Stimulated activated CD8-positive, alpha-beta memory T cell treated with anti-CD3 and anti-CD28 coated beads, Interleukin-2, amount 100 ng/mL, for 1 hour (primary cell): ENCODE measurements around the gene F2R.
A peak's percentile ranks its signal among the peaks of the same experiment; 100 is the strongest.
"Not testable (repeated sequence)": the region's sequence is repeated elsewhere in the genome, so short reads cannot be mapped to it uniquely, and the experiment has no call there.

Experiments used
- DNase-seq, 2 donors: peaks; one replicate each; pipeline ENCODE4 v3.0.0-alpha.2; 2020; ENCODE audit warnings: low read depth in 2 of 2

The F2R gene

DNA sequence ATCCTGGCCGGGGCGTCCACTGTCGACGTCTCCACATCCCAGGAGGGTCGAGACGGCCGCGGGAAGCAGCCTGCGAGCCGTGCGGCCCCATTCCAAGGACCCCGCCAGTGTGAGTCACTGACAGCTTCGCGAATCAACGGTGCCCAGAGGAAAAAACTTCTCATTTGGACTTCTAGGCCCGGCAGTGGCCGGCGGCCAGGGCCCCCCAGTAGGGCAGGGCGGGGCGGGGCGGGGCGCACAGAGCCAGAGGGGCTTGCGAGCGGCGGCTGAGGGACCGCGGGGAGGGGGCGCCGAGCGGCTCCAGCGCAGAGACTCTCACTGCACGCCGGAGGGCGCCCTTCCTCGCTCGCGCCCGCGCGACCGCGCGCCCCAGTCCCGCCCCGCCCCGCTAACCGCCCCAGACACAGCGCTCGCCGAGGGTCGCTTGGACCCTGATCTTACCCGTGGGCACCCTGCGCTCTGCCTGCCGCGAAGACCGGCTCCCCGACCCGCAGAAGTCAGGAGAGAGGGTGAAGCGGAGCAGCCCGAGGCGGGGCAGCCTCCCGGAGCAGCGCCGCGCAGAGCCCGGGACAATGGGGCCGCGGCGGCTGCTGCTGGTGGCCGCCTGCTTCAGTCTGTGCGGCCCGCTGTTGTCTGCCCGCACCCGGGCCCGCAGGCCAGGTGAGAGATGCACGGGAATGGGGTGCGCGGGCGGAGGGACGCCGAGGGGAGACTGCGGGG, at the start of gene F2R:
TSS of gene F2R (plus strand) at position 391 of the 720 bp plus-strand sequence. CDS start at position 573, 182 bp downstream.
- peak in 1 of 2 donors; percentile 35 for DNase-seq

GRCh38 chr5:76667495-76667894, 48.4 kb upstream of the F2R start:
- DNase-seq, result no peak

- no peak for DNase-seq
These were observed 46.7 kb upstream of the F2R start for GRCh38 chr5:76669245-76669644.

DNA sequence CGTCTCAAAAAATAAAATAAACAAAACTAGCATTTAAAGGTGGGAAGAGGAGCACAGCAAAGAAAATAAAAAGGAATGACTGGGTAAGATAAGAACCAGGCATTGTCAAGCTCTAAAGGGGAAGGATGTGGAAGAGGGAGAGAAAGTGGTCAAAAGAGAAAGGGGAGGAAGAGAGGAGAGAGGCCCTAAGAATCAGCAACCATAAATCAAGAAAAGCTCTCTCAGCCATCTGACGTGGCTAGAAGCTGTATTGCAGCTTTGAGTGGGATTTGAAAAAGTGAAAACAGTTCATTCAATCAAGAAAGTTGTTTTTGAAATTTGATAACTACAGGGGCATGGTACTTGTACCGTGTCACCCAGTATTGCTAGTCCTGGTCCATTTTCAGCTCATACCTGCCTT, 45.4 kb upstream of the F2R start:
- DNase-seq, result no peak

DNA sequence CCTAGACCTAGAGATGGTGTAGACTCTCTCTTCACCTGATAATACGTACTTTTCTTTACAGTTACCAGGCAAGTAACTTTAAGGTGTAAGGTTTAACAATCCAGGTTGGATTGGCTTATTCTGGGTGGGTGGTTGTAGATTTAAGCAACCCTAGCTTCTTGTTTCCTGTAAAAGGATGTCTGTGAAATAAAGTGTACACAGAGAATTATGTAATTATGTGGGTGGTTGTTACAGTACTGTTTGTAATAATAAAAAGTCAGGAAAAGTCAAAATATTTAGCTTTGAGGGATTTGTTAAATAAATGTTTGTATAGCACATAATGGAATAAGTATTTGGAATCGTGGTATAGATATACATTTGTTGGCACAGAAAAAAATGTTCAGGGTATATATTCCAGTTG, 43.7 kb upstream of the F2R start:
- no peak for DNase-seq

DNA sequence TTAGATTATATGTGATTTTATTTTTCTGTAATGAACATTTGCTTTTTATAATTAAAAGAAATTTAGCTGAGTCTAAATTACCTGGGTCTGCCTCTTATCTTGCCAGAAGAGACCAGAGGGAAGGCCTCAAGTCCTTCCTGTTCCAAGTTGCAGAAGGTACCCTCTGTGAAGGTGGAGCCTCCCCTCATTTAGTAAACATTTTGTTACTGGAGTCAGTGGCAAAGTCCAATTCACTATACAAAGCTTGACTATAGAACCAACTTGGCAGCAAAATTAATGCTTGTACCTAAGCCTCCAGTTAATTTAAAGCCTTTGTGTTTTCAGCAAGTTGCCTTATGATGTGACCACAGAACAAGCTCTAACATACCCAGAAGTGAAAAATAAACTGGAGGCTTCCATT, 42.8 kb upstream of the F2R start:
- DNase-seq, result no peak

DNA sequence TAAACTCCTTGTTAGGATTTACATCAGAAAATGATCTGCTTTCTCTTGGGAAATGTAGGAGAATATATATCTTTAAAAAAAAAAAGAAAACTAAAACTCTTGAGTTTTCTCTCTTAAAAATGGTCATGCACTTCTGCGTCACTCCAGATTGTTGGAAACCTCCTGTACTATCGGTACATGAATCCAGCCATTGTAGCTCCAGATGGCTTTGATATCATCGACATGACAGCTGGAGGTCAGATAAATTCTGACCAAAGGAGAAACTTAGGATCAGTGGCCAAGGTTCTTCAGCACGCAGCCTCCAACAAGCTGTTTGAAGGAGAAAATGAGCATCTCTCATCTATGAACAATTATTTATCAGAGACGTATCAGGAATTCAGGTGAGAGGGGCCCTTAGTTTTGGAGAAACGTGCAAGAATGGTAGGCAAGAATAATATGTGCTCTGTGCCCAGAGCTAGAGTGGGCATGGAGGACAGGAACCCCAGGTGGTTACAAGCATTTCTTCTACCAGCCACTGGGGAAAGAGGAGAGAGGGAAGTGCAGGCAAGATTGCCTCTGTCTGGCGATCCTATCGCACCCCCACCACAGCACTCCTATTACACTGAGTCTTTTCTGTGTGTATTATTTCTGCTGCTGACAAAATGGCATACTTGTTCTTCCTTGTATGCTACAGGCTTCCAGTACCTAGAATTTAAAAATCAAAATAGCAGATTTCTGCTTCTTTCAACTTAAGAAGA, 41.4 kb upstream of the F2R start:
- DNase-seq, result no peak

- no peak for DNase-seq
These were observed 40.6 kb upstream of the F2R start for GRCh38 chr5:76675364-76675763.

- no peak for DNase-seq
These were observed 38.0 kb upstream of the F2R start for GRCh38 chr5:76677849-76678472.

GRCh38 chr5:76679231-76679630, 36.7 kb upstream of the F2R start:
- DNase-seq, result no peak

- DNase-seq, result not testable (repeated sequence)
These were observed 35.1 kb upstream of the F2R start for GRCh38 chr5:76680826-76681225.

GRCh38 chr5:76681287-76681686, 34.6 kb upstream of the F2R start:
- no peak for DNase-seq

GRCh38 chr5:76682387-76682786, 33.5 kb upstream of the F2R start:
- no peak for DNase-seq

DNA sequence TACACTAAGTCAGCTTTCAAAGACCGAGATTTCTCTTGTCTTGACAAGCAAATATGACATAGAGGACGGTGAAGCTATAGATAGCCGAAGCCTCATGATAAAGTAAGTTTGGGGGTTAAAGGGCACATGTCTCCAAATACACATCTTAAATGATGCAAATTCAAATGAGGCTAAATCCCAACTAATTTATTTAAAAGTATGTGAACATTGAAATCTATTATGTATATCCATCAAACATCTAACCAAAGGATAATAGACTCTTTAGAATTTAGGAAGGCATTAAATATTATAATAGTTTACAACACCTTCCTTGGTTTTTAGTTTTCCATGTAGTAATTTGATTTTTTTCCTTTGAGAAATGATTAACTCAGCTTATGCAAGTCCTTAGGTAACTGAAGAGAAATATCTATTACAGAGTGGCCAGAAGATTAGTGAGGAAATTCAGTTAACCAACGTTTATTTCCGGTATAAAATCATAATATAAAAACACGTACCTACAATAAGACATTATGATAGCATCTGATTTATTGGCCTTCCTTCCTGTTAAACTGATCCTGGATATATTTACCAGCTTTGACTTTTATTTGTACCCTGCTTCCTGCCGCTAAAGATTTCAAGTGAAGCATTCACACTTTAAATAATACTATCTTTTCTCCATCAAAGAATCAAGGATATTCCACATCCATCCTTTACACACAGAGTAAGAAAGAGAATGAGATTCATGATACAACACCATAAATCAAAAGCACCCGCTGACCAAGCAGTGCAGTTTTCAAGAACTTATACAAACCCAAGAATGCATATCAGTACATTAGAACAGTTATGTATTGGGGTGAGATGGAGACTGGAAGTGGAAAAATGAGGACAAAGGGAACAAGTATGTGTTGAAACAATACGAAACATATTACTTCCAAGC, 31.9 kb upstream of the F2R start:
- DNase-seq, result no peak

DNA sequence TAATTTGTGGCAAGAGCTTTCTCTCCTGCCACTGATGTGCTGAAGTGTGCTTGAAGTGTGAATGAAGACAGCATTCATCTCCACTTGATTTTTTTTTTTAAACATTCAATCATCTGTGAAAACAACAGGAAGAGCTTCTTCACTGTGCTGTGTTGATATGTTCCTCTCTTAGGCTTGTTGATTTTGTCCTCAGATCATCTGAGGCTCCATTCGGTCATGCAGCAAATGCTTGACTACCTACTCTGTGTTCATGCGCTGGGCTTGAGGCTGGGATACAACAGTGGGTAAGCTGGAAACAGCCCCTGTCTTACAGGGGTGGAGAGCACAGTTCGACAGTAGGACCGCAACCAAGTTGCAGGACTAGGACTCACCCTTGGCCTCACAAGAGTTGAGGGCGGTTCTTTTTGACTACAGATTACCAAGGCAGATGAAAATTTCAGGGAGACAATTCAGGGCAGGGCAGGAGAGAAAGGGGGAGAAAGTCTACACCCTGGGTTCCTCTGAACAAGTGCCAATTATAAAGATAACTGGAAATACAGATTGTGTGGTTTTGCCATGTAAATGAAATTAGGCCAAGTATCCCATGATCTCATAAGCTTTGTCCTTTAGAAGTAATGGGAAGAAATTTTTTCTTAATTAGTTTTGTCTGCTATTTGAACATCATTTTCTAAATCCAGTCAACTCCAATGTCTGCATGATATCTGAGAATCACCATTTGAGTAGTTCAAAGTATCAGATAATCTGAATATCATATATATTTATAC, 31.0 kb upstream of the F2R start:
- DNase-seq, result no peak

GRCh38 chr5:76685704-76686103, 30.2 kb upstream of the F2R start:
- no peak for DNase-seq

DNA sequence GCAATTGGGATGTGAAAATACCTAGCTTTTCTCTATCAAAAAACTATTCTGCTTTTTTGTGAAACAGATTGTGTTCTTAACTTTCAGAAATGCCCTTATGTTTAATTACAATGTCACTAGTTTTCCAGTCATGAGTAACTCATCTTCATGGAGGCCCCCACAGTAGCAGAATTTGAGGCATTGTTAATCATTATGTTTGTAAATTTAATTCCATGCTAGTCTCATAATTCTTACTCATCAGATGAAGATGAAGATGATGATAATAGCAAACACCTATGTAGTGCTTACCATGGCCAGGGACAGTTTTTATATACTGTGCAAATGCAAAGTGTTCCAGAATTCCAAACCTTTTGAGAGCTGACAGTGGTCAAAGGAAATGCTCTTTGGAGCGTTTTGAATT, 27.7 kb upstream of the F2R start:
- no peak for DNase-seq

GRCh38 chr5:76688836-76689235, 27.1 kb upstream of the F2R start:
- no peak for DNase-seq

GRCh38 chr5:76689321-76690036, 26.4 kb upstream of the F2R start:
- no peak for DNase-seq

DNA sequence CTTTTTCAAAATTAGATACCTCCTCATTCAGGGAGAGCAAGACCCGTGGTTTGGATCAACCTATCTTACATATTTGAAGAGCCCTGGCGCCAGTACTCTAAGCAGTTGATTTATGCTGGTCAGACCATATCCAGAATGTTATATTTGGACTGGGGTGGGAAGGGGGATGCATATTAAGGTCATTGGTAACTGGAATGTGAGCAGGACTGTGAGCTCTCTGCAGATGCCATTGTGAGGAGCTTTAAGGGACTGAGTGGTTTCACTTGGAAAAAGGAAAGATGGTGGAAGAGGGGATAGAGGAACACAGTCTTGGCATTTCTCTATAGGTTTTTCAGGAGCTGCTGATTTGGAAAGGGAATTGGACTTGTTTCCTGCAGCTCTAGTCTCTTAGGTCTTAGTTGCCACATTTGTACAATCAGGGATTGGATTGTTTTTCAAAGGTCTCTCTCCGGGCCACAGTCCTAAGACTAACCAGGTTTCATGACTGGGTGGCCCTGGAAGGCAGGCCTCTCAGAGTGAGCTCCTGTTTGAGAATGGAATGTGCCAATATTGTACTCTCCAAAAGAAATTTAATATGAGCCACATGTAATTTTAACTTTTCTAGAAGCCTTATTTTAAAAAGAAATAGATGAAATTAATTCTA, 25.8 kb upstream of the F2R start:
- no peak for DNase-seq
